DMS153 treated with DMSO at 0.1 percent for 48 hours (cell line): ENCODE data around the gene UXS1.

Experiments used
- DNase-seq: peaks from one replicate; lab custom pipeline; 2025; ENCODE audit not compliant: unreplicated experiment; lab: John Stamatoyannopoulos, UW

Gene UXS1

DNA sequence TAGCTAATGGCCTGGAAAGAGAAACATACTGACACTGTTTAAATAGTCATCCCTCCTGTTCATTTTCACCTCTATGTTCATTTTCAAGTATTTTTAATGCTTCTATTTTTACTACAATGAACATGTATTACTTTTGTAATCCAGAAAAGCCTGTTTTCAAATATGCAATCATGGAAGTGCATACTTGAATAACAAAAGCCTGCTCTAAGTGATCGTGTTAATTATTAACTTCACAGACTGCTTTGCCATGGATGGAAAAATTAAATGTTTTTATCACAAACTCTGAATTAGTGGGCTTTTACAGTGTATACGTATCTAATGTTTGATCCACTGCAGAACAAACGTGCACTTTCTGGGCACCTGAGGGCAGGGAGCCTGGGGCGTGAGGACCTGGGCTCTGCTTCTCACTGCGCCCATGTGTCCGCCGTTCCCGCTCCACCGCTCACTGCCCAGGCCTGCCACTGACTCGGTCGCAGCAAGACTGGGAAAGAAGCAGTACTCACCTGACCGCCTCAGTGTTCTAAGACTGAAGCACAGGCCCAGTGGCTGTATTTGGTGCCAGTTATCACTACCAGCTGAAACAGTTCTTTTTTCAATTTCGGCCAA, 80.6 kb downstream of the UXS1 start:
- no peak for DNase-seq

DNA sequence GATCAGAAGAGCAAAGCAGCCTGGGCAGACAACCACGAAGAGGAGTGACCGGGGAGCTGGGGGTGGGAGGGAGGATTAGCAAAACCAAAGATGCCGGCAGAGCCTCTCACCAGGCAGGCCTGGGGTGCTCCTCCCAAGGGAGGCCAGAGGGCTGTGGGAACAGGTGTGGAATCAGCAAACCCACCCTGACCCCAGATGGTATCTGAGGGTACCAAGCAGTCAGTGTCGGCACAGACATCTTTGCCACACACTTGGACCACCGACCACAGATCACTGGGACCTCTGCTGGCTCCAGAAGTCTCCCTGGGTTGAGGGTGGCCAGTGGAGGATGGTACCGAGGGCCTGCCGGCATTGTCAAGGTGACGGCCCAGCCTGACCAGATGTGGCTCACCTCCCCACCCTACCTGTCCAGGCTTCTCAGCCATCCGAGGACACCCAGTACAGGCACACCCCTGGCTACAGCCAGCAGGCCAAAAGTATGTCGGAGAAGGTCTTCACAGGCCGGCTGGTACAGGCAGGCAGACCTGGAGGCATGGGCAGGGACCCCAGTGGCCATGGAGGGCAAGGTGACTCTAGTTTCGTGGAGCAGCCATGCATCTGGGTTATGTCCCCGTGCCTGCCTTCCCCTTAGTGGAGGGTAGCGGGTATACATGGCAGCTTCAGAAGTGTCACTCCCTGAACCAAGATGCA, 82.1 kb downstream of the UXS1 start:
- no peak for DNase-seq

DNA sequence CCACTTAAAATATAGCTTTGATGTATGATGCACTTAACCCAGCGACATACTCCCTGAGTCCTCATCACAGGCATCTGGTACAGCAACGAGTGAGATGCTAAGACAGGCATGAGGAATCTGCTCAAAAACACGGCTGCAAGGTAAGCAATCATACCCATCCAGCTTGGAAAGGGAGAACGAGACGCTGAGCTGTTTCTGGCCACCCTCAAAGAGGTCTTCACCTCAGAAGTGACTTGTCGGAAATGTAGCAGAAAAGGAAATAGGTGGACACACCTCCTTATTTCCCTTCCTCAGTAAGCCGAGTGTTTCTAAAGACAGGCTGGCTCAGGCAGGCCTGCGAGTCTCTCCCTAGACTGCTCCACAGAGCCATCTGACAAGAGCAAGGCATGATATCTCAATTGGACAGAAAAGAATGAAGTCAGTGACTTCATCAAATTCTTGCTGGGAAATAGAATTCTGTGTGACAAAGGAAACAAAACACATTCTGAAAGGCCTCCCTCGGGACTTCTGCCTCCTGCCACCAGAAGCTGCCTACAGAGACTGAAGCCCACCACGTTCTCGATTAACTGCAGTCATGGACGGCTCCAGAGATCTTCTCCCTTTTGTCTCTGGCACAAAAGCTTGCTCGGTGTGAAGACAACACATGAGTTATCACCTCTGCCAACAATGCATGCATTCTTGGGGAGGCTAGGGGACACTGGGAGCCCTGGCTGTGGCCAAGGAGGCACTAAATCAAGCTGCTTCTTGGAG, 84.3 kb downstream of the UXS1 start:
- DNase-seq: no peak

DNA sequence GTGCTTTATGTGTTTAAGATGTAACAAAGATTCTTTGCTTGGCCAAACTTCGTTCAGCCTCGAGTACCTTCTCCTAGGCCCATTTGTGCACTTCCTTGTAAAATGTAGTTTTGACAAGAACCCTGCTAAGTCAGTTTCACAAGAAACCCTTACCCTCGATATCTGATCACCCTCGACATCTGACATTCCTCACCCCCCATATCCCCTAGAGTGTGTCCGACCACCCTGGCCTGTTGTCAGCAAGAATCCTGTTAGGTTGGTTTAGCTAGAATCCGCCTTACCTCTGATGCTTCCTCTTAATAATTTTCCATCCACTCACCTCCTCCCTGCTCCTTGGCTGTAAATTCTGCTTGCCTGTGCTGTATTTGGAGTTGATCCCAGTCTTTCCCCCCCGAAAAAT, 85.3 kb downstream of the UXS1 start:
- no peak for DNase-seq

GRCh38 chr2:106108351-106108750, 85.8 kb downstream of the UXS1 start:
- DNase-seq: no peak

GRCh38 chr2:106107509-106108131, 86.5 kb downstream of the UXS1 start:
- DNase-seq: no peak

DNA sequence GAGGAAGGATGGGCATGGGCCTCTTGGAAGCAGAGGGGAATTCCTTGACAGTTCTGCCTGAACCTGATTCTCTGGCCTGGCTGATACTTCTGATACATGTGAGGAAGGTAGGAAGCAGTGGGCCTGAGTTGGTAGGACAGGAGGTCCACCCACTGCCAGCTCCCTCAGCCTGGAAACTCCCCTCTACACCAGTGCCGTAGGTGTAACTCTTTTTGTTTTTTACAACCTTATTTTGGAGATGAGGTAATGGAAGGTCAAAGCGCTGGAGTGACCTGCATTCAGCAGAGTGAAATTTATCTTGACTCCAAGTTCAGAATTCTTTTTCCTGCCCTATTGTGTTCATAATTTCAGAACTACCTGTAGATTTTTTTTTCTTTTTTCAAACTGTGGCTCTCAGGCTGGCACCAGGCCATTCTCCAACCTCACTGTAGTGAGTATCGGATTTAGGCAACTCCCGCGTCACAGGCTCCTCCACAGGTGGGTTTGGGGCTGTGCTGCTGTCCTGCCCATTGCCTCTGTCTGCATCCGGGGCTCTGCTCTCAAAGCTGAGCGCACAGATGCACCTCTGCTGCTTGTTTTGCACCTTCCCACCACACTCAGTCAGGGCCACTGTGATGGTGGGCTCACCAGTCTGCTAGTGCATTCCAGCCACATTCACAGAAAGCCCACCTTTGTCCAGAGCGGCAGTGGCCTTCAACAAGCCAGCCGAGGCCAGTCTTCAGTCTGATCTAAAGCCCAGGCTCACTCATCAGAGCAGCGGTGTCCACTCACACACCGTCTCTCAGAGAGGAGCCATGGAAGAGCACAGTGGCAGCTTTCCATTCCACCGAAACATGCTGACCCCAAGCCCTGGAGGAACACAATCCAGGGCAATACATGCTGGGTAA, 87.2 kb downstream of the UXS1 start:
- DNase-seq: no peak

GRCh38 chr2:106105151-106105922, 88.8 kb downstream of the UXS1 start:
- no peak for DNase-seq

DNA sequence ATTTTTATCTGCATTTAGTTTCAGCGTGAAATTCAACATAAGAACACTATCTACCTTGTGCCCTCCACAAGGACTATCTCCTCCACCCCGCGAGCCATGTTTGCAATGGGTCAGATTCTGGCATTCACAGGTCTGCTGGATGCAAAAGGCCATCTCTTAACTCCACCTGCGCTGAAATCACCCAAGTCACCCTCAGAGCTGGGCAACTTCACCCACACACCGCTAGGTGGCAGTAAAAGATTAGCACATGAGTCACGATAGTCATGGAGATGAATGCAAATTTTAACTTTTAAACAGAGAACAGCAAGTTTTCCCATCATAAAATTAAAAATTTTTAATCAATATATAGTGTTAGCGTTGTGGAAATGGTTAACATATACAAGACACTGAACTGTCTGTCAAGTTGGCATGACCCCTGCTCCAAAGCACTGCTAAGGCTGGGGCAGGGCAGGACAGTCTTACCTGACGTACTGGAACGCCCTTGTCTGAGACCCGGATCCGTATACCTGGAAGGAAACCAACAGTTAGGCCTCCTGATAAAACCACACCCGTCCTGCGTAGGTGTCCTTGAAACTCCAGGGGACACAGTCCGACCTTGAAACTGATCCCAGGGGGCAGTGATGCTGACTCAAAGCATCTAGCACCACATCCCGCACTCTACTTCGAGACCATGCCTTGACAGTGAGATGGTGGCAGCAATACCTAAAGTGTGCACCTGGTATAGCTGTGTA, 89.6 kb downstream of the UXS1 start:
- DNase-seq: peak; percentile 69

GRCh38 chr2:106099691-106100090, 94.4 kb downstream of the UXS1 start:
- DNase-seq: no peak

- DNase-seq: no peak
These were observed 95.4 kb downstream of the UXS1 start for GRCh38 chr2:106098664-106099063.

- no peak for DNase-seq
These were observed 96.0 kb downstream of the UXS1 start for GRCh38 chr2:106098081-106098480.

- DNase-seq: no peak
These were observed 96.8 kb downstream of the UXS1 start for GRCh38 chr2:106097038-106098000.

GRCh38 chr2:106096299-106097037, 97.6 kb downstream of the UXS1 start:
- DNase-seq: no peak

GRCh38 chr2:106095478-106096298, 98.4 kb downstream of the UXS1 start:
- no peak for DNase-seq

GRCh38 chr2:106094131-106094841, 99.8 kb downstream of the UXS1 start:
- DNase-seq: no peak
